ENCODE results near the gene RBPJ. TPM values are rescaled to one million over a fixed set of nuclear protein-coding genes. Genes with fewer than 3 reads are reported as not detected.

Gene RBPJ
- total and polyA plus RNA-seq, 2 donors (not counting 1 experiment from before 2014, with no cell fraction given) = 144 to 253 TPM

DNA sequence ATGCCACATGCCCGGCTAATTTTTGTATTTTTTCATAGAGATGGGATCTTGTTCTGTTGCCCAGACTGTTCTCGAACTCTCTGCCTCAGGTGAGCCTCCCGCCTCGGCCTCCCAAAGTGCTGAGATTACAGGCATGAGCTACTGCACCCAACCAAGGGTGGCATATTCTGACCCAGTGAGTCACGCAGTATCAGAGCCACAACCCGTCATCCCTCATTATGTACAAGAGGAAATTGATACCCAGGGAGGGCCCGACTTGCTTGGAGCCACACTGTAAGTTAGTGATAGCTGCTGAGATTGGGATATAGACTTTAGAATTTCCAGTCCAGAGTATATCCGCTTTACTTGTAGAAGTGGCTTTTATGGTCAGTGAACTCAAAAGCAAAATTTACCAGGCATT, 154.9 kb downstream of the RBPJ start:
- H3K36me3 ChIP-seq (ENCODE audit: control insufficient read depth, insufficient read depth, low read length) = no peaks in the 10 kb centered on the region
- H3K79me2 ChIP-seq (ENCODE audit: control insufficient read depth, insufficient read depth, low read length) = no peaks in the 10 kb centered on the region
- H3K9ac ChIP-seq (ENCODE audit: insufficient read depth, low read length) = no peak overlapping the region
- H3K4me1 ChIP-seq (ENCODE audit: control insufficient read depth, extremely low read depth, insufficient read depth, low read length) = no peaks in the 10 kb centered on the region
- TF ChIP-seq CTCF (conservative IDR thresholded peaks at IDR 0.05 in 1 of 2, IDR thresholded peaks at IDR 0.05 in 1 of 2; ENCODE audit: low read depth in 1 of 2, low read length in 2 of 2) (no peak), EZH2 (IDR thresholded peaks at IDR 0.05; ENCODE audit: low read length, missing control alignments) (no peak)
- no peak overlapping the region for H2AFZ ChIP-seq (ENCODE audit: low read length)
- H3K27me3 ChIP-seq (ENCODE audit: control insufficient read depth, insufficient read depth, low read length) = no peaks in the 10 kb centered on the region
- no peak overlapping the region for H3K4me3 ChIP-seq (replicated peaks in 1 of 4; ENCODE audit: control extremely low read depth in 1 of 4, insufficient read depth in 1 of 4, low read depth in 3 of 4, low read length in 4 of 4)
- no peaks in the 10 kb centered on the region for H3K9me3 ChIP-seq (ENCODE audit: control insufficient read depth, insufficient read depth, low read depth, low read length)
- H3K27ac ChIP-seq (ENCODE audit: insufficient read depth, low read length) = no peak overlapping the region
- H4K20me1 ChIP-seq (ENCODE audit: control insufficient read depth, extremely low read depth, insufficient read depth, low read length) = no peaks in the 10 kb centered on the region
- H3K4me2 ChIP-seq (ENCODE audit: extremely low read depth, insufficient read depth, low read length) = no peak overlapping the region
- no peak for DNase-seq (ENCODE audit: low read depth in 2 of 2)

GRCh38 chr4:26476545-26476944, 155.7 kb downstream of the RBPJ start:
- no peak overlapping the region for H3K9ac ChIP-seq (ENCODE audit: insufficient read depth, low read length)
- H3K27me3 ChIP-seq (ENCODE audit: control insufficient read depth, insufficient read depth, low read length) = no peaks in the 10 kb centered on the region
- TF ChIP-seq CTCF (conservative IDR thresholded peaks at IDR 0.05 in 1 of 2, IDR thresholded peaks at IDR 0.05 in 1 of 2; ENCODE audit: low read depth in 1 of 2, low read length in 2 of 2) = no peak
- TF ChIP-seq EZH2 (IDR thresholded peaks at IDR 0.05; ENCODE audit: low read length, missing control alignments) = no peak
- H3K4me1 ChIP-seq (ENCODE audit: control insufficient read depth, extremely low read depth, insufficient read depth, low read length) = no peaks in the 10 kb centered on the region
- H2AFZ ChIP-seq (ENCODE audit: low read length) = no peak overlapping the region
- H4K20me1 ChIP-seq (ENCODE audit: control insufficient read depth, extremely low read depth, insufficient read depth, low read length) = no peaks in the 10 kb centered on the region
- no peaks in the 10 kb centered on the region for H3K36me3 ChIP-seq (ENCODE audit: control insufficient read depth, insufficient read depth, low read length)
- H3K9me3 ChIP-seq (ENCODE audit: control insufficient read depth, insufficient read depth, low read depth, low read length) = no peaks in the 10 kb centered on the region
- H3K79me2 ChIP-seq (ENCODE audit: control insufficient read depth, insufficient read depth, low read length) = no peaks in the 10 kb centered on the region
- DNase-seq (ENCODE audit: low read depth in 2 of 2) = no peak
- no peak overlapping the region for H3K27ac ChIP-seq (ENCODE audit: insufficient read depth, low read length)
- H3K4me3 ChIP-seq (replicated peaks in 1 of 4; ENCODE audit: control extremely low read depth in 1 of 4, insufficient read depth in 1 of 4, low read depth in 3 of 4, low read length in 4 of 4) = no peak overlapping the region
- no peak overlapping the region for H3K4me2 ChIP-seq (ENCODE audit: extremely low read depth, insufficient read depth, low read length)

DNA sequence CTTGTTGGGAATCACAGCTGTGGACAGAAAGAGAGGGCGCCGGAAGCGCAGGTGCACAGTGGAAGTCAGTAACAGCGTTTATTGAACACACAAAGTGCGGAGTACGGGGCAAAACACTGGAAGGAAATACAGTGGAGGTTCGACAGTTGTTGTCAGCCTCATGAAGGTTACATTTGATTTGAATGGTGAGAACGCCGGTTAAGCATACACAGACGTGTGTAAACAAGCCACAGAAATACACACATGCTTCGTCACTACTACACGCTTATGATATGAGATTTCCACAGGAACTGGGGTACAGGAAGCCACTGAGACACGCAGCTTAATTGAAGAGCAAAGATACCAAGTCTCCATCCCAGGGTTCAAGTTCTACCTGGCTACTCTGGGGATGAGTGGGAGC, 157.5 kb downstream of the RBPJ start:
- no peak for DNase-seq (ENCODE audit: low read depth in 2 of 2)
- H3K27me3 ChIP-seq (ENCODE audit: control insufficient read depth, insufficient read depth, low read length) = no peaks in the 10 kb centered on the region
- TF ChIP-seq CTCF (conservative IDR thresholded peaks at IDR 0.05 in 1 of 2, IDR thresholded peaks at IDR 0.05 in 1 of 2; ENCODE audit: low read depth in 1 of 2, low read length in 2 of 2) = no peak
- TF ChIP-seq EZH2 (IDR thresholded peaks at IDR 0.05; ENCODE audit: low read length, missing control alignments) = no peak
- no peak overlapping the region for H3K4me2 ChIP-seq (ENCODE audit: extremely low read depth, insufficient read depth, low read length)
- H4K20me1 ChIP-seq (ENCODE audit: control insufficient read depth, extremely low read depth, insufficient read depth, low read length) = no peaks in the 10 kb centered on the region
- H3K4me3 ChIP-seq (replicated peaks in 1 of 4; ENCODE audit: control extremely low read depth in 1 of 4, insufficient read depth in 1 of 4, low read depth in 3 of 4, low read length in 4 of 4) = no peak overlapping the region
- H2AFZ ChIP-seq (ENCODE audit: low read length) = no peak overlapping the region
- no peak overlapping the region for H3K9ac ChIP-seq (ENCODE audit: insufficient read depth, low read length)
- H3K4me1 ChIP-seq (ENCODE audit: control insufficient read depth, extremely low read depth, insufficient read depth, low read length) = no peaks in the 10 kb centered on the region
- H3K79me2 ChIP-seq (ENCODE audit: control insufficient read depth, insufficient read depth, low read length) = no peaks in the 10 kb centered on the region
- H3K9me3 ChIP-seq (ENCODE audit: control insufficient read depth, insufficient read depth, low read depth, low read length) = no peaks in the 10 kb centered on the region
- no peaks in the 10 kb centered on the region for H3K36me3 ChIP-seq (ENCODE audit: control insufficient read depth, insufficient read depth, low read length)
- H3K27ac ChIP-seq (ENCODE audit: insufficient read depth, low read length) = no peak overlapping the region
